ENCODE data around the gene NDUFS6. TPM values are rescaled to one million over a fixed set of nuclear protein-coding genes. Genes with fewer than 3 reads are reported as not detected.

The NDUFS6 gene
- total and polyA plus RNA-seq, 8 donors: 12.8 to 95.0 (median 86.0) TPM; not detected in 1

DNA sequence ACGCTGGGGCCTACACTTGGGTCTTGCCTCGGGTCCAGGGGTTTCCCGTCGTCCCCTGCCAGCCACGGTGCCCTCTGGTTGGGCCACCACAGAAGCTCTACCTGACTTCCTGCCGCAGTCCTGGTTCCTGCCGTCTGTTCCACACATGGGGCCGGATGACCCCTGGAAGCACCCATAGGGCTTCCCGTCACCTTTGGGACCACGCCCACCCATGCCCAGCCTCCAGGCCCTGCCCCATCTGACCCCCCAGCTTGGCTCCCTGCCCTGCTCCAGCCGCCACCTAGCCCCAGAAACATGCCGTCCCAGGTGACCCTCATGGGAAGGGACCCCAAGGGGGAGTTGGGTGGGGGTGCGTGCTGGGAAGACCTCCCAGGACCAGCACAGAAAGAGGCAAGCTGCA lies 15.2 kb upstream of the NDUFS6 start:
- Histone ChIP-seq H3K9me3 (no peaks in the 10 kb centered on the region), H3K27me3 (peaks cover 0 to 62% (median 9%) of the 10 kb centered on the region in 3 donors), H3K4me1 (peaks cover 0 to 10% (median 5%) of the 10 kb centered on the region in 4 donors), H3K4me3 (no peak overlapping the region), H3K36me3 (no peaks in the 10 kb centered on the region), H3K27ac (no peak overlapping the region)
- no peak for TF ChIP-seq EP300 (IDR thresholded peaks at IDR 0.05)
- no peak for TF ChIP-seq CTCF (IDR thresholded peaks at IDR 0.05)
- TF ChIP-seq POLR2A (IDR thresholded peaks at IDR 0.05): no peak
- no peak for TF ChIP-seq POLR2AphosphoS5 (IDR thresholded peaks at IDR 0.05)
- DNase-seq: no peak
- 83 to 90% (median 87%) methylated on average over 11 to 13 of the region's 13 CpGs for WGBS, 5 donors
- intact Hi-C loops (cut with DNase I; ENCODE audit: low total_unique reads): no loop called here

GRCh38 chr5:1786621-1787471 lies 14.4 kb upstream of the NDUFS6 start:
- TF ChIP-seq EP300 (IDR thresholded peaks at IDR 0.05) (no peak), POLR2A (IDR thresholded peaks at IDR 0.05) (no peak), CTCF (IDR thresholded peaks at IDR 0.05) (no peak), POLR2AphosphoS5 (IDR thresholded peaks at IDR 0.05) (no peak)
- WGBS, 5 donors: 77 to 86% (median 82%) methylated on average over 18 to 29 of the region's 29 CpGs
- peaks cover 0 to 59% (median 9%) of the 10 kb centered on the region in 3 donors for H3K27me3 ChIP-seq
- H3K4me3 ChIP-seq: no peak overlapping the region
- H3K4me1 ChIP-seq: peaks cover 0 to 10% (median 5%) of the 10 kb centered on the region in 4 donors
- peak in 1 of 2 donors; percentile 28 for DNase-seq
- intact Hi-C loops (cut with DNase I; ENCODE audit: low total_unique reads): no loop called here
- H3K36me3 ChIP-seq: no peaks in the 10 kb centered on the region
- no peak overlapping the region for H3K27ac ChIP-seq
- no peaks in the 10 kb centered on the region for H3K9me3 ChIP-seq

DNA sequence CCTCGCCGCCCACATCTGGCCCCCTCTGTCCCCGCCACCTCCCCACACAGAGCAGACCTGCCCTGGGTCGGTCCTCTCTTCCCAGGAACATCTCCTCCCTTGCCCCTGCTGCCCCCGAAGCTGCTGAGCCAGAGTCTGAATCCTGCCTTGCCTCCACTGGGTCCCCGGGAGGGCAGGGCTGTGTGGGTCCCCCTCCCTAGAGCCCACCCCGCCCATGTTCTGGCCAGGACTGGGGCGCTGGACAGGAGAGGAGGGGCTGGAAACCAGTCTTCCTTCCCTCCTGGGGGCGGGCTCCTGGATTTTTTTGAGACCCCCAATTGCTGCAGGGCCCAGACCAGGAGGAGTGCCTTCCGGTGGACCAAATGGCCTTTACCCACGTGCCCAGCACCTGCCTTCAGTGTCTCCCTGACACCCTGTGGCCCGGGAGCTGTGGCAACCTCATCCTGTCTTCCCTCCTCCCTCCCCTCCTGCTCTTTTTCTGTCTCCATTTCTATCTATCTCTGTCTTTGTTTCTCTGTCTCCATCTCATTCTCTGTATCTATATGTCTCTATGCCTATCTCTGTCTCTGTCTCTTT lies 13.6 kb upstream of the NDUFS6 start:
- 78 to 85% (median 82%) methylated on average over 12 of the region's 12 CpGs for WGBS, 5 donors
- TF ChIP-seq EP300 (IDR thresholded peaks at IDR 0.05) (no peak), POLR2A (IDR thresholded peaks at IDR 0.05) (no peak), CTCF (IDR thresholded peaks at IDR 0.05) (no peak), POLR2AphosphoS5 (IDR thresholded peaks at IDR 0.05) (no peak)

GRCh38 chr5:1788200-1788599 lies 13.0 kb upstream of the NDUFS6 start:
- no peak for DNase-seq
- H3K4me1 ChIP-seq: peaks cover 0 to 10% (median 5%) of the 10 kb centered on the region in 4 donors

More for the DNA sequence above, 13.6 kb upstream of the NDUFS6 start:
- peaks cover 0 to 10% (median 5%) of the 10 kb centered on the region in 4 donors for H3K4me1 ChIP-seq
- H3K4me3 ChIP-seq: no peak overlapping the region
- no peaks in the 10 kb centered on the region for H3K36me3 ChIP-seq
- intact Hi-C loops (cut with DNase I; ENCODE audit: low total_unique reads): no loop called here
- H3K27me3 ChIP-seq: peaks cover 0 to 54% (median 9%) of the 10 kb centered on the region in 3 donors
- H3K27ac ChIP-seq: no peak overlapping the region
- no peaks in the 10 kb centered on the region for H3K9me3 ChIP-seq
- no peak for DNase-seq

More at GRCh38 chr5:1788200-1788599, 13.0 kb upstream of the NDUFS6 start:
- no peaks in the 10 kb centered on the region for H3K36me3 ChIP-seq
- no peak overlapping the region for H3K4me3 ChIP-seq
- intact Hi-C loops (cut with DNase I; ENCODE audit: low total_unique reads): no loop called here
- 85 to 98% (median 91%) methylated on average over 2 to 7 of the region's 7 CpGs for WGBS, 5 donors
- TF ChIP-seq CTCF (IDR thresholded peaks at IDR 0.05): no peak
- no peak for TF ChIP-seq POLR2AphosphoS5 (IDR thresholded peaks at IDR 0.05)
- TF ChIP-seq POLR2A (IDR thresholded peaks at IDR 0.05): no peak
- TF ChIP-seq EP300 (IDR thresholded peaks at IDR 0.05): no peak
- peaks cover 0 to 47% (median 7%) of the 10 kb centered on the region in 3 donors for H3K27me3 ChIP-seq
- no peaks in the 10 kb centered on the region for H3K9me3 ChIP-seq
- H3K27ac ChIP-seq: no peak overlapping the region
